Measurements from ENCODE around the gene PCSK5.
A peak's percentile ranks its signal among the peaks of the same experiment; 100 is the strongest.

PCSK5 gene

GRCh38 chr9:76396597-76396996 is 506.1 kb downstream of the PCSK5 start:
- no peak for DNase-seq (ENCODE audit: low spot score)

- DNase-seq (ENCODE audit: low spot score): no peak
Observed at GRCh38 chr9:76399856-76400255, 509.4 kb downstream of the PCSK5 start.

DNA sequence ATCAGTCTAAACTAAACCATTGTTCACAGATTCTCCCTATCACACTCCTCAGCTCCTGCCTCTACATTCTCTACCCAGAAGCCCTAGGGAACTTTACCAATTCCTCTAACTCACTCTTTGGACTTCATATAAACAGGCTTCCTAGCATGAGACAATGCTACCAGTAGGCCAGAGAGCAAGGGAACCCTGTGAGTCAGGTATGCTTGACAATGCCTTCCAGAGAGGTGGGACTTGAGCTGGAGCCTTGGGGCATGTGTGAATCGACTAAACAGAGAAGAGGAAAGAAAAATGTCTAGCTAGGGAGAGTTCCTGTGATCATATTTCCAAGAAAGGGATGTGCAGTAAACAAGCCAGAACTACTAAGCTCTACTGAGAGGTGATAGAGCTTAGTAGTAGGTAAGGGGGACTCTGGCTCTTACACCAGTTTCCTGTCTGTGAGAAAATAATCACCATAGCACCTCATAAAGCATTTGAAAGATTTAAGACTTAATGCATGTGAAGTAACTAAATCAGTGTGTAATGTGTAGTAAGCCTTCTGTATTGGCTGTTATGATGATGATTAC is 510.1 kb downstream of the PCSK5 start:
- DNase-seq (ENCODE audit: low spot score): no peak

DNA sequence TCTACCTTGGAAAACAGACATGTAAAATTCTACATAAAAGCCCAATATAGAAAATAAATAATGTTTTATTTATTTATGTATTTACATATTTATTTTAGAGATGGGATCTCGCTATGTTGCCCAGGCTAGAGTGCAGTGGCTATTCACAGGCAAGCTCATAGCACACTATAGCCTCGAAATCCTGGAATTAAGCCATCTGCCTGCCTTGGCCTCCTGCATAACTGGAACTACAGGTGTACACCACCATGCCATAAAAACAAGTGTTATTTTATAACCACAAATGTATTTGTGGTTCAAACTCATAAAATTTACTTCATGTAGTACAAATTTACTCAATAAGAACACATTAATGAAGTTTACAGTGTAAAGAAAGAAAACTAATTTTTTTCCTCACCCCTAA is 510.7 kb downstream of the PCSK5 start:
- no peak for DNase-seq (ENCODE audit: low spot score)

DNA sequence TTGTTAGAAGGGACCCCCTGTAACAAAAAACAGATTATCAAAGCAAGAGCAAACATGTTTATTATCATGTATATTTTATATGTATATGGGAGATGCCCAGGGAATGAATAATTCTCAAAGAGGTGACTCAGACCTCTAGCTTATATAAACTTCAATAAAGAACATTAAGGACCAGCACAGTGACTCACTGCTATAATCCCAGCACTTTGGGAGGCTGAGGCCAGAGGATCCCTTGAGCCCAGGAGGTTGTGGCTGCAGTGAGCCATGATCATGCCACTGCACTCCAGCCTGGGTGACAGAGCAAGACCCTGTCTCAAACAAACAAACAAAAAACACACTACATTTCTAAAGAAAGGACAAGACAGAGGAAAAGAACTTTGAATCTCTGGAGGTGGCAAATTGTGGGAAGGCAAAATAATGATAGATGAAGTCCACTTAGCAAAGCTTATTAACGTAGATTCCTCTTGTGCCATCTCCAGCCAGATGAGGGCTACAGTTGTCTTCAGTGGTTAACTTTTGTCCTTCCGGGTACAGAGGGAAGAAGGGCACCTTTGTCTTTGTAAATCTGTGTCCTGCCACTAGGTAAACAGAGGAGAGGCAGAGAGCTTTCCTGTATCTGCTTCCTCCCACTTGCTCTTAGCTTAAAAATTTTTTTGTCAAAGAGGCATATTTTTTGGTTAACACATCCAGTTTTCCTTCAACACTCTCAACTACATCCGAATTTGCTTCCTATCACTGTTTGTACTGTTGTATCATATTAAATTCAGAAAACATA is 511.3 kb downstream of the PCSK5 start:
- no peak for DNase-seq (ENCODE audit: low spot score)

DNA sequence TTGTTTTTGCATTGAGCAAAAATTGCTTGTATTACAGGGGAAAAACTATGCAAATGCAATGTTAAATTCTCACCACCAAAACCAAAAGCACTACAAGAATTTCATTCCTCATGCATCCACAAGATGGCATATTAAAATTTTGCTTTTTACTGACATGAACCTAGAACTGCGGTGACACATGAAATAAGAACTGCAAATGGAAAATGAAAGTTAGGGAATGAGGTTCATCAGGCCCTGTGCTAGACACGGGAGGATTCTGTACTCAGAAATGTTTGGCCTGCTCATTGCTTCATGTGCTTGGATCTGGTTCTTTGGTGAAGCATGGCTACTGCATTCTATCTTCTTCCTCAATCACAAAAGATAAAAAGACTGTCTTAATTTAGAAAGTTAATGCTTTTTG is 512.9 kb downstream of the PCSK5 start:
- peak; percentile 60 for DNase-seq (ENCODE audit: low spot score)

DNA sequence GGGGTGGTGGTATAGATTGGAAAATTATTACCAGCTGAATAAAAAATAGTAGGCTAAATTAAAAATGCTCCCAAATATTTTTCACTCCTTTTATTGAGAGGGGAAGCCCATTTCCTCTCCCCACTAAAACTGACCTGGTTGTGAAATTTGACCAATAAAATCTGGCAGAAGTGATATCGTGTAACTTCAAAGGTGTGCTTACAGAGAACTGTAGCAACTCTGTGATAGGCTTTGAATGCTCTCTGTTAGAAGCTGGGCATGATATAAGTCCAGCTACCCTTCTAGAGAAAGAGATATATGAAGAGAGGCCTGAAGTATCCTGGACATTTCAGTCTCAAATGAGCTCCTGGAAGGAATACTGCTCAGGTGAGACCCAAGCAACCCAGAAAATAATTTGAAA is 513.9 kb downstream of the PCSK5 start:
- DNase-seq (ENCODE audit: low spot score): no peak

- no peak for DNase-seq (ENCODE audit: low spot score)
Observed at GRCh38 chr9:76405340-76405739, 514.9 kb downstream of the PCSK5 start.

DNA sequence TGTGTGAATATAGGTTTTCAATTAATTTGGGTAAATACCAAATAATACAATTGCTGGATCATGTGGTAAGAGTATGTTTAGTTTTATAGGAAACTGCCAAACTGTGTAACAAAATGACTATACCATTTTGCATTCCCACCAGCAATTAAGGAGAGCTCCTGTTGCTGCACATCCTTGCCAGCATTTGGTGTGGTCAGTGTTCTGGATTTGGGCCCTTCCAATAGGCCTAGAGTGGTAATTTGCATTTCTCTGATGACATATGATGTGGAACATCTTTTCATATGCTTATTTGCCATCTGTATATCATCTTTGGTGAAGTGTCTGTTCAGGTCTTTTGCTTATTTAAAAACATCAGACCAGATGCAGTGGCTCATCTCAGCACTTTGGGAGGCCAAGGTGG is 515.4 kb downstream of the PCSK5 start:
- DNase-seq (ENCODE audit: low spot score): no peak

Data from kidney capillary endothelial cell (primary cell).